ENCODE measurements around the gene GMPPA.

DNA sequence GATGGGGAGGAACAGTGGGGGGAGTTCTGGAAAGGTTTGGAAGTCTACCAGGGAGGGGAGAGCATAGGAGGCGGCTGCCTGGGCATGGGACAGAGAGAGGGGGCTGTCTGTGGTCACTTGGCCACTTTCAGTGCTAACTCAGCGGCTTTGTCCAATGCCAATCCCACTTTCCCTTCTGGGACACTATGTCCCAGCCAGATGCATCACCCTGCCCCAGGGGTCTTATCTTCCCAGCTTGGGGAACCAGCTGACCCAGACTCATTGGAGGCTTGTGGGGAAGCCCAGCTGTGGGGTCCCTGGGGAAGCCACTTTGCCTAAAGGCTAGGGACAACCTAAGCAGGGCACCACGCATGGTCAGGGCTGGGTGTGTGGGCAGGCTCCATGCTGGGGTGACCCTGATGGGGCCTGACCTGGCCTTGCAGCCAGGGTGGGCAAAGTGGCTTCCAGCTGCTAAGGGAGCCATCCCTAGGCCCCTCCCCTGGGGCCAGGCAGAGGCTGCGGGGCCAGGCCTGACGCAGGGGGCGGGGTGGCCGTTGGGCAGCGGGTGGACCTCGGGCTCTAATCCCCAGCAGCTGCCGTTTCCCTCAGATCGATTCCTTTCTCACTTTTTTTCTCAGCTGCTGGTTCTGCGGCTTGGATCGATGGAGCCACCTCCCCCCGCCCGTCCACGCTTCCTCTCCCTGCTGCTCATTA, 14.0 kb downstream of the GMPPA start:
- no peak for TF ChIP-seq EZH2 (IDR thresholded peaks at IDR 0.05; ENCODE audit: borderline replicate concordance)
- TF ChIP-seq, protein P1, sequence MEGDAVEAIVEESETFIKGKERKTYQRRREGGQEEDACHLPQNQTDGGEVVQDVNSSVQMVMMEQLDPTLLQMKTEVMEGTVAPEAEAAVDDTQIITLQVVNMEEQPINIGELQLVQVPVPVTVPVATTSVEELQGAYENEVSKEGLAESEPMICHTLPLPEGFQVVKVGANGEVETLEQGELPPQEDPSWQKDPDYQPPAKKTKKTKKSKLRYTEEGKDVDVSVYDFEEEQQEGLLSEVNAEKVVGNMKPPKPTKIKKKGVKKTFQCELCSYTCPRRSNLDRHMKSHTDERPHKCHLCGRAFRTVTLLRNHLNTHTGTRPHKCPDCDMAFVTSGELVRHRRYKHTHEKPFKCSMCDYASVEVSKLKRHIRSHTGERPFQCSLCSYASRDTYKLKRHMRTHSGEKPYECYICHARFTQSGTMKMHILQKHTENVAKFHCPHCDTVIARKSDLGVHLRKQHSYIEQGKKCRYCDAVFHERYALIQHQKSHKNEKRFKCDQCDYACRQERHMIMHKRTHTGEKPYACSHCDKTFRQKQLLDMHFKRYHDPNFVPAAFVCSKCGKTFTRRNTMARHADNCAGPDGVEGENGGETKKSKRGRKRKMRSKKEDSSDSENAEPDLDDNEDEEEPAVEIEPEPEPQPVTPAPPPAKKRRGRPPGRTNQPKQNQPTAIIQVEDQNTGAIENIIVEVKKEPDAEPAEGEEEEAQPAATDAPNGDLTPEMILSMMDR (IDR thresholded peaks at IDR 0.05; ENCODE audit: poor library complexity) = no peak
